Measurements from ENCODE around the gene DDR2.
"Not testable (repeated sequence)": the region's sequence is repeated elsewhere in the genome, so short reads cannot be mapped to it uniquely, and the experiment has no call there.

DDR2 gene

GRCh38 chr1:162753998-162754585, 121.8 kb downstream of the DDR2 start:
- Mint-ChIP-seq H3K27ac (no peak overlapping the region), H3K36me3 (ENCODE audit: low read depth) (no peaks in the 10 kb centered on the region), H3K9me3 (no peaks in the 10 kb centered on the region), H3K4me1 (no peaks in the 10 kb centered on the region), H3K27me3 (peaks cover 2% of the 10 kb centered on the region), H3K4me3 (no peak overlapping the region)
- DNase-seq (no peak), ATAC-seq (no peak)

- Mint-ChIP-seq H3K36me3 (ENCODE audit: low read depth) (no peaks in the 10 kb centered on the region), H3K4me3 (no peak overlapping the region), H3K27ac (no peak overlapping the region), H3K27me3 (no peaks in the 10 kb centered on the region), H3K9me3 (no peaks in the 10 kb centered on the region), H3K4me1 (no peaks in the 10 kb centered on the region)
- ATAC-seq (no peak), DNase-seq (no peak)
Observed at GRCh38 chr1:162755306-162755705, 123.0 kb downstream of the DDR2 start.

GRCh38 chr1:162756523-162756922, 124.3 kb downstream of the DDR2 start:
- Mint-ChIP-seq H3K27ac (no peak overlapping the region), H3K4me3 (no peak overlapping the region), H3K4me1 (no peaks in the 10 kb centered on the region), H3K36me3 (ENCODE audit: low read depth) (no peaks in the 10 kb centered on the region), H3K9me3 (no peaks in the 10 kb centered on the region), H3K27me3 (no peaks in the 10 kb centered on the region)
- DNase-seq: no peak
- ATAC-seq: no peak

GRCh38 chr1:162757476-162757875, 125.2 kb downstream of the DDR2 start:
- no peaks in the 10 kb centered on the region for H3K36me3 Mint-ChIP-seq (ENCODE audit: low read depth)
- H3K27me3 Mint-ChIP-seq: no peaks in the 10 kb centered on the region
- H3K4me1 Mint-ChIP-seq: no peaks in the 10 kb centered on the region
- DNase-seq: no peak
- no peak overlapping the region for H3K27ac Mint-ChIP-seq
- ATAC-seq: no peak
- no peaks in the 10 kb centered on the region for H3K9me3 Mint-ChIP-seq
- no peak overlapping the region for H3K4me3 Mint-ChIP-seq

GRCh38 chr1:162765788-162766187, 133.5 kb downstream of the DDR2 start:
- H3K4me3 Mint-ChIP-seq: no peak overlapping the region
- ATAC-seq: no peak
- no peaks in the 10 kb centered on the region for H3K4me1 Mint-ChIP-seq
- no peak overlapping the region for H3K27ac Mint-ChIP-seq
- DNase-seq: no peak
- no peaks in the 10 kb centered on the region for H3K36me3 Mint-ChIP-seq (ENCODE audit: low read depth)
- H3K27me3 Mint-ChIP-seq: peaks cover 3% of the 10 kb centered on the region
- H3K9me3 Mint-ChIP-seq: no peaks in the 10 kb centered on the region

- peaks cover 3% of the 10 kb centered on the region for H3K27me3 Mint-ChIP-seq
Observed at GRCh38 chr1:162772571-162773154, 140.4 kb downstream of the DDR2 start.

GRCh38 chr1:162774007-162774406, 141.7 kb downstream of the DDR2 start:
- ATAC-seq: no peak
- no peaks in the 10 kb centered on the region for H3K36me3 Mint-ChIP-seq (ENCODE audit: low read depth)
- no peak for DNase-seq
- no peaks in the 10 kb centered on the region for H3K4me1 Mint-ChIP-seq
- H3K27ac Mint-ChIP-seq: no peak overlapping the region
- peaks cover 3% of the 10 kb centered on the region for H3K27me3 Mint-ChIP-seq
- no peak overlapping the region for H3K4me3 Mint-ChIP-seq
- H3K9me3 Mint-ChIP-seq: no peaks in the 10 kb centered on the region

More at GRCh38 chr1:162772571-162773154, 140.4 kb downstream of the DDR2 start:
- H3K9me3 Mint-ChIP-seq: no peaks in the 10 kb centered on the region
- no peak overlapping the region for H3K27ac Mint-ChIP-seq
- no peaks in the 10 kb centered on the region for H3K4me1 Mint-ChIP-seq
- DNase-seq (no peak), ATAC-seq (no peak)
- no peaks in the 10 kb centered on the region for H3K36me3 Mint-ChIP-seq (ENCODE audit: low read depth)
- no peak overlapping the region for H3K4me3 Mint-ChIP-seq

- H3K27me3 Mint-ChIP-seq: peaks cover 5% of the 10 kb centered on the region
Observed at GRCh38 chr1:162779043-162779442, 146.8 kb downstream of the DDR2 start.

GRCh38 chr1:162782671-162783070, 150.4 kb downstream of the DDR2 start:
- Mint-ChIP-seq H3K36me3 (ENCODE audit: low read depth) (no peaks in the 10 kb centered on the region), H3K9me3 (no peaks in the 10 kb centered on the region), H3K27me3 (peaks cover 5% of the 10 kb centered on the region), H3K27ac (no peak overlapping the region), H3K4me1 (no peaks in the 10 kb centered on the region), H3K4me3 (no peak overlapping the region)
- DNase-seq: no peak
- ATAC-seq: no peak

More at GRCh38 chr1:162779043-162779442, 146.8 kb downstream of the DDR2 start:
- no peak overlapping the region for H3K27ac Mint-ChIP-seq
- ATAC-seq: no peak
- H3K4me1 Mint-ChIP-seq: no peaks in the 10 kb centered on the region
- no peak overlapping the region for H3K4me3 Mint-ChIP-seq
- H3K9me3 Mint-ChIP-seq: no peaks in the 10 kb centered on the region
- no peaks in the 10 kb centered on the region for H3K36me3 Mint-ChIP-seq (ENCODE audit: low read depth)
- no peak for DNase-seq

GRCh38 chr1:162784926-162785325, 152.7 kb downstream of the DDR2 start:
- DNase-seq; H3K4me1 Mint-ChIP-seq; H3K27me3 Mint-ChIP-seq; H3K36me3 Mint-ChIP-seq (ENCODE audit: low read depth); H3K9me3 Mint-ChIP-seq; H3K27ac Mint-ChIP-seq; ATAC-seq; H3K4me3 Mint-ChIP-seq: not testable (repeated sequence)

- DNase-seq; H3K4me3 Mint-ChIP-seq; H3K27ac Mint-ChIP-seq; ATAC-seq; H3K4me1 Mint-ChIP-seq; H3K9me3 Mint-ChIP-seq; H3K27me3 Mint-ChIP-seq; H3K36me3 Mint-ChIP-seq (ENCODE audit: low read depth): not testable (repeated sequence)
Observed at GRCh38 chr1:162788783-162789182, 156.5 kb downstream of the DDR2 start.

- not testable (repeated sequence) for H3K27me3 Mint-ChIP-seq, H3K9me3 Mint-ChIP-seq
- ATAC-seq (peak; percentile 100), DNase-seq (peak; percentile 71)
- peaks cover 11% of the 10 kb centered on the region for H3K36me3 Mint-ChIP-seq (ENCODE audit: low read depth)
- peaks cover 10% of the 10 kb centered on the region for H3K4me1 Mint-ChIP-seq
- peak within 1 kb of the TSS; percentile 90 for H3K27ac Mint-ChIP-seq
- peak within 1 kb of the TSS; percentile 86 for H3K4me3 Mint-ChIP-seq
Observed at GRCh38 chr1:162790303-162790984, 158.2 kb downstream of the DDR2 start, which contains the start of gene HSD17B7. HSD17B7 (plus strand) TSS chr1:162790702; CDS start chr1:162790801, 99 bp downstream.

- H3K27me3 Mint-ChIP-seq, H3K9me3 Mint-ChIP-seq, ATAC-seq, DNase-seq: not testable (repeated sequence)
- Mint-ChIP-seq H3K27ac (peak overlapping the region; percentile 90), H3K4me3 (peak overlapping the region; percentile 86), H3K4me1 (peaks cover 10% of the 10 kb centered on the region), H3K36me3 (ENCODE audit: low read depth) (peaks cover 11% of the 10 kb centered on the region)
Observed at GRCh38 chr1:162790985-162791357, 158.7 kb downstream of the DDR2 start.

- not testable (repeated sequence) for H3K27ac Mint-ChIP-seq, H3K27me3 Mint-ChIP-seq, ATAC-seq, H3K4me3 Mint-ChIP-seq, DNase-seq, H3K9me3 Mint-ChIP-seq
- Mint-ChIP-seq H3K36me3 (ENCODE audit: low read depth) (peaks cover 24% of the 10 kb centered on the region), H3K4me1 (peaks cover 12% of the 10 kb centered on the region)
Observed at GRCh38 chr1:162794284-162794683, 162.0 kb downstream of the DDR2 start.

GRCh38 chr1:162796617-162797279, 164.5 kb downstream of the DDR2 start:
- H3K27me3 Mint-ChIP-seq, H3K4me1 Mint-ChIP-seq, H3K27ac Mint-ChIP-seq, ATAC-seq, DNase-seq, H3K4me3 Mint-ChIP-seq, H3K9me3 Mint-ChIP-seq: not testable (repeated sequence)
- peaks cover 41% of the 10 kb centered on the region for H3K36me3 Mint-ChIP-seq (ENCODE audit: low read depth)

Measured in activated naive CD8-positive, alpha-beta T cell treated with anti-CD3 and anti-CD28 coated beads, Interleukin-2, amount 50 U/mL, for 24 hours (primary cell).